GM12892 (cell line): ENCODE data around the gene TAP1.

Experiments
- POLR2A ChIP-seq: IDR thresholded peaks from 2 replicates; pipeline ENCODE4 v1.6.1; 2011; ENCODE audit warnings: low read depth, low read length, control low read depth
- POLR2AphosphoS5 ChIP-seq: IDR thresholded peaks from 2 replicates; pipeline ENCODE4 v1.6.1; 2011; ENCODE audit warnings: low read depth, low read length, control low read depth
- TAF1 ChIP-seq: IDR thresholded peaks from 2 replicates; pipeline ENCODE4 v1.6.1; 2011; ENCODE audit warnings: low read depth, mild to moderate bottlenecking, control low read depth, low read length, borderline replicate concordance

GRCh38 chr6:32843331-32843978 is 10.0 kb downstream of the TAP1 start:
- no peak for TF ChIP-seq POLR2A
- no peak for TF ChIP-seq POLR2AphosphoS5
- TF ChIP-seq TAF1 = no peak
